ENCODE measurements around the gene AMD1.

- no peak for TF ChIP-seq POLR2A (IDR thresholded peaks at IDR 0.05; ENCODE audit: low read depth)
- TF ChIP-seq, protein P1, sequence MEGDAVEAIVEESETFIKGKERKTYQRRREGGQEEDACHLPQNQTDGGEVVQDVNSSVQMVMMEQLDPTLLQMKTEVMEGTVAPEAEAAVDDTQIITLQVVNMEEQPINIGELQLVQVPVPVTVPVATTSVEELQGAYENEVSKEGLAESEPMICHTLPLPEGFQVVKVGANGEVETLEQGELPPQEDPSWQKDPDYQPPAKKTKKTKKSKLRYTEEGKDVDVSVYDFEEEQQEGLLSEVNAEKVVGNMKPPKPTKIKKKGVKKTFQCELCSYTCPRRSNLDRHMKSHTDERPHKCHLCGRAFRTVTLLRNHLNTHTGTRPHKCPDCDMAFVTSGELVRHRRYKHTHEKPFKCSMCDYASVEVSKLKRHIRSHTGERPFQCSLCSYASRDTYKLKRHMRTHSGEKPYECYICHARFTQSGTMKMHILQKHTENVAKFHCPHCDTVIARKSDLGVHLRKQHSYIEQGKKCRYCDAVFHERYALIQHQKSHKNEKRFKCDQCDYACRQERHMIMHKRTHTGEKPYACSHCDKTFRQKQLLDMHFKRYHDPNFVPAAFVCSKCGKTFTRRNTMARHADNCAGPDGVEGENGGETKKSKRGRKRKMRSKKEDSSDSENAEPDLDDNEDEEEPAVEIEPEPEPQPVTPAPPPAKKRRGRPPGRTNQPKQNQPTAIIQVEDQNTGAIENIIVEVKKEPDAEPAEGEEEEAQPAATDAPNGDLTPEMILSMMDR (IDR thresholded peaks at IDR 0.05): no peak
These were observed 63.6 kb downstream of the AMD1 start for GRCh38 chr6:110938171-110938570.

Measured in esophagus muscularis mucosa (tissue), 3 donors.